HCT116 (cell line): ENCODE data around the gene DOCK2.

Experiments used
- CTCF ChIP-seq, 3 experiments: fragments of 200-600 bp in 1 of 3; sonication (generic) in 1 of 3; IDR thresholded peaks in 2 of 3; conservative IDR thresholded peaks in 1 of 3; 2 replicates each; pipeline ENCODE4 v1.5.1; 2012 to 2017; ENCODE audit warnings: low read depth in 2 of 3, low read length in 2 of 3, antibody characterized with exemption in 1 of 3, borderline replicate concordance in 1 of 3, control low read depth in 1 of 3, mild to moderate bottlenecking in 1 of 3, mixed read lengths in 1 of 3, mixed run types in 1 of 3, moderate library complexity in 1 of 3; ENCODE audit not compliant: insufficient read depth in 1 of 3
- EGR1 ChIP-seq: IDR thresholded peaks from 2 replicates; pipeline ENCODE4 v1.6.1; 2012; ENCODE audit warnings: low read depth
- EZH2 ChIP-seq: fragments of 200-600 bp; sonication (generic); IDR thresholded peaks from 2 replicates; pipeline ENCODE4 v1.6.1; 2017; ENCODE audit warnings: antibody characterized with exemption, mixed run types
- EZH2phosphoT487 ChIP-seq: fragments of 200-600 bp; IDR thresholded peaks from 2 replicates; pipeline ENCODE4 v1.6.1; 2018; ENCODE audit warnings: antibody characterized with exemption, borderline replicate concordance
- JUND ChIP-seq: IDR thresholded peaks from 2 replicates; pipeline ENCODE4 v1.6.1; 2012
- MAX ChIP-seq: IDR thresholded peaks from 2 replicates; pipeline ENCODE4 v1.6.1; 2012
- POLR2A ChIP-seq: IDR thresholded peaks from 2 replicates; pipeline ENCODE4 v1.7.0; 2011; ENCODE audit warnings: borderline replicate concordance; ENCODE audit not compliant: insufficient read depth, insufficient read length; ENCODE audit errors: extremely low read depth
- POLR2AphosphoS5 ChIP-seq: IDR thresholded peaks from 2 replicates; pipeline ENCODE4 v1.6.1; 2011; ENCODE audit warnings: mild to moderate bottlenecking, low read depth, low read length, moderate library complexity
- REST ChIP-seq: IDR thresholded peaks from 2 replicates; pipeline ENCODE4 v1.6.1; 2012; ENCODE audit warnings: low read depth
- SIN3A ChIP-seq: IDR thresholded peaks from 2 replicates; pipeline ENCODE4 v1.6.1; 2012; ENCODE audit warnings: low read depth
- SP1 ChIP-seq: IDR thresholded peaks from 2 replicates; pipeline ENCODE4 v1.6.1; 2012; ENCODE audit warnings: low read depth
- TCF7L2 ChIP-seq: IDR thresholded peaks from 2 replicates; pipeline ENCODE4 v1.7.0; 2011; ENCODE audit warnings: borderline replicate concordance, inconsistent platforms; ENCODE audit not compliant: insufficient read depth, insufficient read length; ENCODE audit errors: extremely low read depth
- ZBTB33 ChIP-seq: IDR thresholded peaks from 2 replicates; pipeline ENCODE4 v1.6.1; 2011; ENCODE audit warnings: mild to moderate bottlenecking, low read length, moderate library complexity; ENCODE audit not compliant: insufficient replicate concordance; ENCODE audit errors: extremely low read depth
- ZFX ChIP-seq: fragments of 450-650 bp; IDR thresholded peaks from 2 replicates; pipeline ENCODE4 v1.6.1; 2017

GRCh38 chr5:169742771-169743296 lies 105.8 kb downstream of the DOCK2 start:
- TF ChIP-seq CTCF (IDR thresholded peaks at IDR 0.05 in 2 of 3, conservative IDR thresholded peaks at IDR 0.05 in 1 of 3; ENCODE audit: borderline replicate concordance in 1 of 3, insufficient read depth in 1 of 3, low read depth in 2 of 3, low read length in 2 of 3) (no peak), POLR2A (no peak), REST (no peak), EGR1 (no peak), EZH2 (no peak), JUND (no peak), EZH2phosphoT487 (no peak), ZBTB33 (no peak), MAX (no peak), SIN3A (no peak), TCF7L2 (no peak), ZFX (no peak), POLR2AphosphoS5 (no peak), SP1 (no peak)
